Measurements from ENCODE around the gene NCOA7. TPM values are rescaled to one million over a fixed set of nuclear protein-coding genes. Genes with fewer than 3 reads are reported as not detected.

Gene NCOA7
- total and polyA plus RNA-seq, 9 donors, result 10.9 to 54.1 (median 30.7) TPM

- Histone ChIP-seq H3K27me3 (no peaks in the 10 kb centered on the region), H3K4me1 (ENCODE audit: insufficient read depth) (peaks cover 14% of the 10 kb centered on the region), H3K4me3 (no peak overlapping the region), H3K27ac (no peak overlapping the region), H3K36me3 (no peaks in the 10 kb centered on the region), H3K9me3 (no peaks in the 10 kb centered on the region)
- DNase-seq, result no peak
- intact Hi-C loops (cut with DNase I), result no loop called here
- TF ChIP-seq CTCF (IDR thresholded peaks at IDR 0.05) (no peak), EP300 (IDR thresholded peaks at IDR 0.05) (no peak), POLR2A (IDR thresholded peaks at IDR 0.05) (no peak)
- WGBS, 3 donors, result 85 to 93% (median 91%) methylated on average over 3 of the region's 3 CpGs
These were observed 18.9 kb downstream of the NCOA7 start for GRCh38 chr6:125809570-125810170.

- no peak overlapping the region for H3K27ac ChIP-seq
- DNase-seq, result no peak
- TF ChIP-seq POLR2A (IDR thresholded peaks at IDR 0.05), result no peak
- intact Hi-C loops (cut with DNase I), result no loop called here
- WGBS, 3 donors, result 80 to 89% (median 86%) methylated on average over 1 of the region's 1 CpG
- H3K36me3 ChIP-seq, result no peaks in the 10 kb centered on the region
- no peaks in the 10 kb centered on the region for H3K27me3 ChIP-seq
- H3K4me3 ChIP-seq, result no peak overlapping the region
- H3K4me1 ChIP-seq (ENCODE audit: insufficient read depth), result peaks cover 16% of the 10 kb centered on the region
- H3K9me3 ChIP-seq, result no peaks in the 10 kb centered on the region
These were observed 19.7 kb downstream of the NCOA7 start for GRCh38 chr6:125810445-125810844.

GRCh38 chr6:125811259-125811658 is 20.5 kb downstream of the NCOA7 start:
- no peak for DNase-seq
- Histone ChIP-seq H3K36me3 (no peaks in the 10 kb centered on the region), H3K27ac (no peak overlapping the region), H3K27me3 (no peaks in the 10 kb centered on the region), H3K4me1 (ENCODE audit: insufficient read depth) (peaks cover 16% of the 10 kb centered on the region), H3K4me3 (no peak overlapping the region), H3K9me3 (no peaks in the 10 kb centered on the region)
- WGBS, 3 donors, result 90 to 93% (median 92%) methylated on average over 5 of the region's 5 CpGs
- TF ChIP-seq CTCF (IDR thresholded peaks at IDR 0.05), result no peak
- intact Hi-C loops (cut with DNase I), result no loop called here

- Histone ChIP-seq H3K36me3 (no peaks in the 10 kb centered on the region), H3K27ac (peak overlapping the region; percentile 9 to 67), H3K4me1 (ENCODE audit: insufficient read depth) (peaks cover 16% of the 10 kb centered on the region), H3K27me3 (no peaks in the 10 kb centered on the region), H3K4me3 (no peak overlapping the region), H3K9me3 (no peaks in the 10 kb centered on the region)
- intact Hi-C loops (cut with DNase I), result no loop called here
- WGBS, 3 donors, result 31 to 34% (median 34%) methylated on average over 10 of the region's 10 CpGs
- DNase-seq, result no peak
- TF ChIP-seq EP300 (IDR thresholded peaks at IDR 0.05) (no peak), POLR2A (IDR thresholded peaks at IDR 0.05) (no peak), CTCF (IDR thresholded peaks at IDR 0.05) (no peak)
These were observed 21.9 kb downstream of the NCOA7 start for GRCh38 chr6:125812394-125813292.

GRCh38 chr6:125814481-125814880 is 23.7 kb downstream of the NCOA7 start:
- peak overlapping the region in 1 of 2 donors; percentile 47 for H3K27ac ChIP-seq
- no peak for TF ChIP-seq POLR2A (IDR thresholded peaks at IDR 0.05)
- no peak for TF ChIP-seq CTCF (IDR thresholded peaks at IDR 0.05)
- TF ChIP-seq EP300 (IDR thresholded peaks at IDR 0.05), result no peak

More at GRCh38 chr6:125814481-125814880, 23.7 kb downstream of the NCOA7 start:
- no peak overlapping the region for H3K4me3 ChIP-seq
- DNase-seq, result no peak
- peaks cover 20% of the 10 kb centered on the region for H3K4me1 ChIP-seq (ENCODE audit: insufficient read depth)
- no peaks in the 10 kb centered on the region for H3K9me3 ChIP-seq
- no peaks in the 10 kb centered on the region for H3K36me3 ChIP-seq
- WGBS, 3 donors, result 3 to 14% (median 4%) methylated on average over 4 of the region's 4 CpGs
- intact Hi-C loops (cut with DNase I), result no loop called here
- no peaks in the 10 kb centered on the region for H3K27me3 ChIP-seq
